Subcutaneous preadipocyte (primary cell): ENCODE data around the gene ZNF366. TPM values are rescaled to one million over a fixed set of nuclear protein-coding genes. Genes with fewer than 3 reads are reported as not detected.

Experiments
- total RNA-seq: library from RNA; depleted of rRNA; stranded (reverse); fragments of >200 nt; gene quantifications from 2 replicates; pipeline ENCODE4 v1.2.3, GENCODE V29; 2012

ZNF366 gene
- not detected in 2 replicates for total RNA-seq

DNA sequence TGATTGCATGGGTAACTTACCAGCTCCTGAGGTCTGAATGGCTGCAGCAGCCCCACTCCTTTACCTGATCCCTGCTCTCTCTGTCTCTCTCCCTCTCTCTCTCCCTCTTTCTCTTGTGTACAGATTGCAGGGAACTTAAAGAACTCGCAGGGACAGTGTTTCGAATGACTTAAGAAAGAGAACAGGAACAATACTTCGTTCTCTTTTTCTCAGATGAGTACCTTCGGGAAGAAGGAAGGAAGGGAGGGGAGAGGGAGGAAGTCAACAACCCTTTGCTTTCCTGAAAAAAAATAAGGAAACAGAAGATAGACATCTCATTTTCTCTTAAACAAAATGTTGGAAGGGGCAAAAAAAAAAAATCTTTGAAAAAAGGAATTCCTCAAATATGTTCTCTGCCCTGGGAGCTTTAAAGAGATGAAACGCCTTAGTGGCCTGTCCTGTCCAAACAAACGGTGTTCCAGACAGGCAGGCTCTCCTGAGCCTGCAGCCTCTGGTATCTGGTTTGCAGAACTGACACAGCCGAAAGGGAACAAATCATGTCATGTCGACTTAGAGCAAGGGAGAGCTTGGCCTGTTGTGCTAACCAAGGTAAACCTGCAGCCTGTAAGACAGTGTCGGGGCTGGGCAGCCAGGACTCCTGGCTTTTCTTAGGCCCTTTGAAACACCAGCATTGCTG lies at the start of gene ZNF366:
TSS of gene ZNF366 (minus strand) at position 180 of the 676 bp plus-strand sequence. CDS start 45,914 bp downstream, outside the sequence.

Other genes starting within 250 kb of the ZNF366 start
- 126 and 167 TPM in 2 replicates for gene MRPS27, start 187.2 kb downstream of the ZNF366 start, total RNA-seq
- gene PTCD2, start 187.0 kb downstream of the ZNF366 start, total RNA-seq: 11.9 and 12.5 TPM in 2 replicates